Measurements from ENCODE around the gene ST7L. TPM values are rescaled to one million over a fixed set of nuclear protein-coding genes. Genes with fewer than 3 reads are reported as not detected.
A peak's percentile ranks its signal among the peaks of the same experiment; 100 is the strongest.
"Not testable (repeated sequence)": the region's sequence is repeated elsewhere in the genome, so short reads cannot be mapped to it uniquely, and the experiment has no call there.

Gene ST7L
- total RNA-seq, 1 donor, result 18.5 TPM

- no peaks in the 10 kb centered on the region for H3K4me1 ChIP-seq (ENCODE audit: insufficient read depth, low read length)
- no peak overlapping the region for H3K4me2 ChIP-seq (ENCODE audit: insufficient read depth, low read length)
- no peak overlapping the region for H3K4me3 ChIP-seq (ENCODE audit: insufficient read depth, low read length)
- no peak overlapping the region for H3K27ac ChIP-seq (ENCODE audit: low read depth, low read length)
- H4K20me1 ChIP-seq (ENCODE audit: insufficient read depth, low read length), result peaks cover 39% of the 10 kb centered on the region
- peaks cover 53% of the 10 kb centered on the region for H3K36me3 ChIP-seq (ENCODE audit: insufficient read depth, low read length)
- DNase-seq (ENCODE audit: insufficient read length, low spot score, missing footprints), result no peak
- peaks cover 98% of the 10 kb centered on the region for H3K79me2 ChIP-seq (ENCODE audit: insufficient read depth, low read length)
- no peak for TF ChIP-seq CTCF (IDR thresholded peaks at IDR 0.05; ENCODE audit: extremely low read depth, low read depth, low read length)
- H3K27me3 ChIP-seq (ENCODE audit: insufficient read depth, low read length), result no peaks in the 10 kb centered on the region
- no peaks in the 10 kb centered on the region for H3K9me3 ChIP-seq (ENCODE audit: low read depth, low read length)
- no peak overlapping the region for H2AFZ ChIP-seq (ENCODE audit: low read length)
Measured at GRCh38 chr1:112646225-112646624, 27.3 kb upstream of the ST7L start.

- Histone ChIP-seq H3K27me3 (ENCODE audit: insufficient read depth, low read length) (no peaks in the 10 kb centered on the region), H3K79me2 (ENCODE audit: insufficient read depth, low read length) (peaks cover 87% of the 10 kb centered on the region), H3K4me2 (ENCODE audit: insufficient read depth, low read length) (no peak overlapping the region), H3K4me1 (ENCODE audit: insufficient read depth, low read length) (no peaks in the 10 kb centered on the region), H3K9me3 (ENCODE audit: low read depth, low read length) (no peaks in the 10 kb centered on the region), H2AFZ (ENCODE audit: low read length) (no peak overlapping the region), H3K4me3 (ENCODE audit: insufficient read depth, low read length) (no peak overlapping the region), H3K27ac (ENCODE audit: low read depth, low read length) (no peak overlapping the region), H4K20me1 (ENCODE audit: insufficient read depth, low read length) (peaks cover 41% of the 10 kb centered on the region), H3K36me3 (ENCODE audit: insufficient read depth, low read length) (peaks cover 22% of the 10 kb centered on the region)
- TF ChIP-seq CTCF (IDR thresholded peaks at IDR 0.05; ENCODE audit: extremely low read depth, low read depth, low read length), result no peak
- DNase-seq (ENCODE audit: insufficient read length, low spot score, missing footprints), result no peak
Measured at GRCh38 chr1:112643080-112643479, 24.1 kb upstream of the ST7L start.

- H2AFZ ChIP-seq (ENCODE audit: low read length); H3K27ac ChIP-seq (ENCODE audit: low read depth, low read length); H3K4me3 ChIP-seq (ENCODE audit: insufficient read depth, low read length); H3K9me3 ChIP-seq (ENCODE audit: low read depth, low read length); H3K36me3 ChIP-seq (ENCODE audit: insufficient read depth, low read length); H3K27me3 ChIP-seq (ENCODE audit: insufficient read depth, low read length); DNase-seq (ENCODE audit: insufficient read length, low spot score, missing footprints); H3K4me2 ChIP-seq (ENCODE audit: insufficient read depth, low read length): not testable (repeated sequence)
- H4K20me1 ChIP-seq (ENCODE audit: insufficient read depth, low read length), result peaks cover 40% of the 10 kb centered on the region
- peaks cover 85% of the 10 kb centered on the region for H3K79me2 ChIP-seq (ENCODE audit: insufficient read depth, low read length)
- H3K4me1 ChIP-seq (ENCODE audit: insufficient read depth, low read length), result peaks cover 20% of the 10 kb centered on the region
Measured at GRCh38 chr1:112640437-112640836, 21.5 kb upstream of the ST7L start.

GRCh38 chr1:112638110-112638428 lies 19.1 kb upstream of the ST7L start:
- H3K9me3 ChIP-seq (ENCODE audit: low read depth, low read length), result no peaks in the 10 kb centered on the region
- TF ChIP-seq CTCF (IDR thresholded peaks at IDR 0.05; ENCODE audit: extremely low read depth, low read depth, low read length), result no peak
- H3K27ac ChIP-seq (ENCODE audit: low read depth, low read length), result peak overlapping the region; percentile 38
- DNase-seq (ENCODE audit: insufficient read length, low spot score, missing footprints), result no peak
- H3K4me1 ChIP-seq (ENCODE audit: insufficient read depth, low read length), result peaks cover 20% of the 10 kb centered on the region
- H3K4me3 ChIP-seq (ENCODE audit: insufficient read depth, low read length), result no peak overlapping the region
- H3K27me3 ChIP-seq (ENCODE audit: insufficient read depth, low read length), result no peaks in the 10 kb centered on the region
- peaks cover 85% of the 10 kb centered on the region for H3K79me2 ChIP-seq (ENCODE audit: insufficient read depth, low read length)
- H3K4me2 ChIP-seq (ENCODE audit: insufficient read depth, low read length), result no peak overlapping the region
- no peaks in the 10 kb centered on the region for H3K36me3 ChIP-seq (ENCODE audit: insufficient read depth, low read length)
- H2AFZ ChIP-seq (ENCODE audit: low read length), result no peak overlapping the region
- H4K20me1 ChIP-seq (ENCODE audit: insufficient read depth, low read length), result peaks cover 44% of the 10 kb centered on the region

Data from osteoblast (primary cell).